Kidney (tissue), 14 donors: ENCODE results near the gene TCERG1L. TPM values are rescaled to one million over a fixed set of nuclear protein-coding genes. Genes with fewer than 3 reads are reported as not detected.

Source experiments
- DNase-seq, 5 donors: peaks; one replicate each; pipeline ENCODE4 v3.0.0-alpha.2; 2013 to 2020
- FAIRE-seq: peaks from 2 replicates; lab custom pipeline; 2012; peaks lifted over from hg19 to GRCh38; lab: Jason Lieb, UNC
- H3K27ac ChIP-seq, 2 donors: one replicate each; pipeline ENCODE4 v1.7.0; 2013; ENCODE audit warnings: low read depth in 2 of 2, low read length in 2 of 2, inconsistent platforms in 1 of 2
- H3K27me3 ChIP-seq: one replicate; pipeline ENCODE4 v1.7.1; 2013; ENCODE audit warnings: low read length, inconsistent platforms; ENCODE audit not compliant: control insufficient read depth, insufficient read depth
- H3K36me3 ChIP-seq, 3 donors: one replicate each; pipeline versions ENCODE4 v1.7.0 to v1.7.1; 2013; ENCODE audit warnings: low read length in 3 of 3, control low read depth in 1 of 3, inconsistent platforms in 1 of 3; ENCODE audit not compliant: insufficient read depth in 3 of 3, control insufficient read depth in 2 of 3
- H3K4me1 ChIP-seq, 3 donors: one replicate each; pipeline versions ENCODE4 v1.7.0 to v1.7.1; 2013; ENCODE audit warnings: low read length in 3 of 3, inconsistent platforms in 1 of 3, low read depth in 1 of 3; ENCODE audit not compliant: control insufficient read depth in 2 of 3, insufficient read depth in 2 of 3
- H3K4me3 ChIP-seq, 3 donors: one replicate each; pipeline versions ENCODE4 v1.7.0 to v1.8.1; 2013; ENCODE audit warnings: low read length in 3 of 3, control low read depth in 1 of 3, inconsistent platforms in 1 of 3
- H3K9ac ChIP-seq, 3 donors: one replicate each; pipeline versions ENCODE4 v1.7.0 to v1.7.1; 2013; ENCODE audit warnings: low read length in 3 of 3, control low read depth in 1 of 3, inconsistent platforms in 1 of 3
- H3K9me3 ChIP-seq, 3 donors: one replicate each; pipeline versions ENCODE4 v1.7.0 to v1.7.1; 2013; ENCODE audit warnings: low read length in 3 of 3, control low read depth in 1 of 3, inconsistent platforms in 1 of 3; ENCODE audit not compliant: control insufficient read depth in 2 of 3, insufficient read depth in 1 of 3
- CTCF ChIP-seq: IDR thresholded peaks from 3 replicates; pipeline ENCODE4 v1.5.1; 2012; ENCODE audit warnings: mild to moderate bottlenecking, moderate library complexity, borderline replicate concordance; ENCODE audit not compliant: insufficient read depth; ENCODE audit errors: extremely low read depth
- intact Hi-C: fragments of 100-400 bp; cut with DNase I; formaldehyde crosslinking; loops from one replicate; pipeline ENCODE4 v1.11.1; 2022
- polyA plus RNA-seq: library from polyadenylated mRNA; stranded (reverse); fragments of 350-450 nt; fragmentation: Illumina TruSeq; extraction: RNeasy Lipid Tissue Mini Kit (QIAGEN cat#74804); gene quantifications from one replicate; pipeline ENCODE4 v1.2.3, GENCODE V29; 2014; ENCODE audit warnings: low read depth, low replicate concordance; ENCODE audit not compliant: insufficient read depth
- total RNA-seq: library from RNA; stranded (reverse); fragmentation: NEBNext Ultra II Directional; extraction: Animal tissue kit (Norgen Biotek cat#: 25700); gene quantifications from one replicate; pipeline ENCODE4 v1.2.1, GENCODE V29; 2021
- donor health status: control.
- donor health status: control.
- donor health status: control.
- donor health status: control.
- donor health status: control.
- donor health status: DM: yes; HTN: yes; CAD: no.
- donor health status: Normal renal cell carcinoma (clear cell type).

TCERG1L gene
- total and polyA plus RNA-seq, 2 donors from 2014 or later, result not detected

- Histone ChIP-seq H3K9ac (no peak overlapping the region), H3K27ac (no peak overlapping the region), H3K4me3 (no peak overlapping the region), H3K27me3 (no peaks in the 10 kb centered on the region), H3K36me3 (no peaks in the 10 kb centered on the region), H3K4me1 (no peaks in the 10 kb centered on the region), H3K9me3 (no peaks in the 10 kb centered on the region)
- no peak for TF ChIP-seq CTCF
- intact Hi-C loops, result no loop called here
- DNase-seq, result peak in 1 of 5 donors; percentile 63
- no peak for FAIRE-seq
Measured at GRCh38 chr10:131227163-131227740, 84.3 kb downstream of the TCERG1L start.

GRCh38 chr10:131226446-131227162 is 84.9 kb downstream of the TCERG1L start:
- FAIRE-seq (no peak), DNase-seq (peak in 1 of 5 donors; percentile 43)
- Histone ChIP-seq H3K4me1 (no peaks in the 10 kb centered on the region), H3K36me3 (no peaks in the 10 kb centered on the region), H3K9ac (no peak overlapping the region), H3K27ac (no peak overlapping the region), H3K4me3 (no peak overlapping the region), H3K27me3 (no peaks in the 10 kb centered on the region), H3K9me3 (no peaks in the 10 kb centered on the region)
- intact Hi-C loops, result no loop called here
- TF ChIP-seq CTCF, result no peak

GRCh38 chr10:131224106-131224505 is 87.4 kb downstream of the TCERG1L start:
- no peaks in the 10 kb centered on the region for H3K36me3 ChIP-seq
- intact Hi-C loops, result no loop called here
- H3K9me3 ChIP-seq, result no peaks in the 10 kb centered on the region
- H3K4me1 ChIP-seq, result no peaks in the 10 kb centered on the region
- H3K27ac ChIP-seq, result no peak overlapping the region
- no peak overlapping the region for H3K4me3 ChIP-seq
- no peak overlapping the region for H3K9ac ChIP-seq
- peak in 1 of 5 donors; percentile 29 for DNase-seq
- no peaks in the 10 kb centered on the region for H3K27me3 ChIP-seq
- TF ChIP-seq CTCF, result no peak
- no peak for FAIRE-seq
